Upper lobe of left lung (tissue), 6 donors: Measurements from ENCODE around the gene CLMN. TPM values are rescaled to one million over a fixed set of nuclear protein-coding genes. Genes with fewer than 3 reads are reported as not detected.

Experiments
- ATAC-seq, 2 donors: fragments of 200-7000 bp; cut with Tn5 transposase; one replicate each; pipeline ENCODE4 v1.9.1; 2022; ENCODE audit warnings: mild to moderate bottlenecking in 2 of 2, moderate library complexity in 2 of 2; ENCODE audit not compliant: low FRiP score in 2 of 2
- DNase-seq, 2 donors: peaks; one replicate each; pipeline ENCODE4 v3.0.0-alpha.2; 2019 to 2020
- H3K27ac ChIP-seq, 4 donors: fragments of 200-600 bp; sonication (generic); one replicate each; pipeline ENCODE4 v1.5.1; 2016 to 2019
- H3K27me3 ChIP-seq, 4 donors: fragments of 200-600 bp; sonication (generic); one replicate each; pipeline ENCODE4 v1.5.1; 2017 to 2019
- H3K36me3 ChIP-seq, 4 donors: fragments of 200-600 bp; sonication (generic); one replicate each; pipeline ENCODE4 v1.5.1; 2016 to 2019
- H3K4me1 ChIP-seq, 4 donors: fragments of 200-600 bp; sonication (generic); one replicate each; pipeline ENCODE4 v1.5.1; 2018 to 2019
- H3K4me3 ChIP-seq, 4 donors: fragments of 200-600 bp; sonication (generic); one replicate each; pipeline ENCODE4 v1.5.1; 2017 to 2019; ENCODE audit warnings: mild to moderate bottlenecking in 2 of 4, moderate library complexity in 1 of 4
- H3K9me3 ChIP-seq, 4 donors: fragments of 200-600 bp; sonication (generic); one replicate each; pipeline ENCODE4 v1.5.1; 2018 to 2019
- CTCF ChIP-seq, 6 experiments: fragments of 450-650 bp in 4 of 6; fragments of 200-600 bp in 2 of 6; sonication (generic) in 2 of 6; IDR thresholded peaks; one replicate each; pipeline ENCODE4 v1.5.1; 2016 to 2019; ENCODE audit warnings: antibody characterized with exemption in 6 of 6
- EP300 ChIP-seq, 4 donors: sonication (generic); formaldehyde crosslinking; IDR thresholded peaks; one replicate each; pipeline ENCODE4 v1.5.1; 2017; ENCODE audit warnings: antibody characterized with exemption in 4 of 4, control low read depth in 2 of 4
- POLR2A ChIP-seq, 4 donors: fragments of 450-650 bp; IDR thresholded peaks; one replicate each; pipeline ENCODE4 v1.5.1; 2016 to 2017; ENCODE audit warnings: antibody characterized with exemption in 4 of 4, mild to moderate bottlenecking in 2 of 4
- POLR2AphosphoS5 ChIP-seq, 2 donors: sonication (generic); formaldehyde crosslinking; IDR thresholded peaks; one replicate each; pipeline ENCODE4 v1.5.1; 2017; ENCODE audit warnings: antibody characterized with exemption in 2 of 2
- WGBS, 2 donors: methylation state at CpG; one replicate each; pipeline ENCODE4 v1.1.5; 2017 to 2018; 5-methylcytosine and 5-hydroxymethylcytosine counted together
- total RNA-seq, 6 donors: library from RNA; depleted of rRNA in 4 of 6; stranded (reverse); fragments of >200 nt in 4 of 6; gene quantifications; one replicate each; pipeline versions ENCODE4 v1.1.0 to v1.2.1, GENCODE V29; 2016 to 2021
- donor health status: DM: no; HTN: no; CAD: no; lungs with moderate emphysema.
- donor health status: DM: no; HTN: yes; CAD: no; lungs with severe emphysema.

CLMN gene
- total RNA-seq, 6 donors from 2014 or later: 9.7 to 35.5 (median 18.8) TPM

DNA sequence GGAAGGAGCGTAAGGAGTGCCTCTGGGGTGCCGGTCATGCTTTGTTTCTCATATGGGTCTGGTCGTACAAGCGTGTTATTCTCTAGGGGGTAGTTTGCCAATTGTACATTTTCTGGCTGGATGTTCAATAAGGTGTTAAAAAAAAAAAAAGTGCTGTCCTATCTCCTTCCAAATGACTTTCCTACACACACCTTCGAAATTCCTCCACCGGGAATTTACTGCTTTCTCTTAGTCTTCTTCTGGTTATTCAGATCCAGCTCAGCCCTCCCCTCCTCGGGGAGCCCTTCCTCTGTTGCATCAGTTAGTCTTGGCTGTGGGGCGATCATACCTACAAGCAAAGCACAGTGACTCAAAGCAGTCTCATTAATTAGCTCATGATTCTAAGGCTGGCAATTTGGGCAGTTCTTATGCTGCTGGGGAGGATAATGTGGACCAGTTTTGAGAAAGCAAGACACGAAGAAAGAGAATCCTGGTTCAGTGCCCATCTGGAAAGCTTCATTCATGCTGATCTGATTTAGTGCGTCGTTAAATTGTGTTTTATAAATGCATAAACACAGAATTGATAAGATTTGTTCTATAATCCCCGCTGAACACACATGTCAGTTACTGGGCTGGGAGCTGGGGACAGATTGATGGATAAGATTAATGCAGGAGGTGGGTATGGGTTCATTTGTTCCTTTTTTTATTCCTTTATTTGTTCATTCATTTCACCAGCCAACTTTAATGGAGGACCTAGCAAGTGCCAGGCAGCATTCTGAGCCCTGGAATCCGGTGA, 9.2 kb upstream of the CLMN start:
- no peaks in the 10 kb centered on the region for H3K27me3 ChIP-seq
- WGBS, 2 donors: 80 to 82% methylated on average over 13 of the region's 13 CpGs
- no peak for TF ChIP-seq CTCF (IDR thresholded peaks at IDR 0.05)
- TF ChIP-seq POLR2AphosphoS5 (IDR thresholded peaks at IDR 0.05): no peak
- no peak for TF ChIP-seq EP300 (IDR thresholded peaks at IDR 0.05)
- TF ChIP-seq POLR2A (IDR thresholded peaks at IDR 0.05): no peak
- ATAC-seq (no peak), DNase-seq (no peak)
- H3K36me3 ChIP-seq: no peaks in the 10 kb centered on the region
- H3K4me3 ChIP-seq: no peak overlapping the region
- no peaks in the 10 kb centered on the region for H3K9me3 ChIP-seq
- H3K4me1 ChIP-seq: no peaks in the 10 kb centered on the region
- H3K27ac ChIP-seq: no peak overlapping the region

DNA sequence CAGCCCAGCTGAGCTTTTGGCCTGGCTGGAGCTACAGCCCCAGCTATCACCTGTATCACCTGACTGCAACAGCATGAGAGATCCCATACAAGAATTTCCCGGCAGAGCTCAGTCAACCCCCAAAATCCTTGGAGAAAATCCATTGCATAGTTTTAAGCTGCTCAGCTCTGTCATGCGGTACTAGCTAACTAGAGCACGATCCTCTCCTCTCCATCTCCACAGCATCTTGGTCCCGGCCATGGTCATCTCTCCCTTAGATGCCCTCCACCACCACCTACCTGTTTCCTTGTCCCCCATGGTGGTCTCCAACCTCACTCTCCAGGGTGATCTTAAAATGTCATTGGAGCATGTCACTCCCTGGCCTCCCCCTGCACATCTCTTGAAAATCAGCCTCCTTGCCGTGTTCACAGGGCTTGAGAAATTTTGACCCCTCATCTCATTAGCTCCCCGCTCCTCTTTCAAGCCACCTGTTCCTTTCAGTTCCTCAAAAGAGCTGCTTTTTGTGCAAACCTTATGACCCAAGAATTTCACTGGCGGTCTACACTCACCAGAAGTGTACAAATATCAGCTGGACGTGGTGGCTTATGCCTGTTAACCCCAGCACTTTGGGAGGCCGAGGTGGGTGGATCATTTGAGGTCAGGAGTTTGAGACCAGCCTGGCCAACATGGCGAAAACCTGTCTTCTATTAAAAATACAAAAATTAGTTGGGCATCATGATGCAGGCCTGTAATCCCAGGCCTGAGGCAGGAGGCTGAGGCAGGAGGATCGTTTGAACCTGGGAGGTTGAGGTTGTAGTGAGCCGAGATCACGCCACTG, 8.1 kb upstream of the CLMN start:
- H3K4me3 ChIP-seq: no peak overlapping the region
- H3K36me3 ChIP-seq: no peaks in the 10 kb centered on the region
- ATAC-seq (no peak), DNase-seq (no peak)
- no peak overlapping the region for H3K27ac ChIP-seq
- no peaks in the 10 kb centered on the region for H3K27me3 ChIP-seq
- no peaks in the 10 kb centered on the region for H3K4me1 ChIP-seq
- TF ChIP-seq EP300 (IDR thresholded peaks at IDR 0.05) (no peak), POLR2AphosphoS5 (IDR thresholded peaks at IDR 0.05) (no peak), POLR2A (IDR thresholded peaks at IDR 0.05) (no peak), CTCF (IDR thresholded peaks at IDR 0.05) (no peak)
- no peaks in the 10 kb centered on the region for H3K9me3 ChIP-seq
- 84 to 85% methylated on average over 12 to 13 of the region's 13 CpGs for WGBS, 2 donors

- H3K4me3 ChIP-seq: no peak overlapping the region
- H3K36me3 ChIP-seq: no peaks in the 10 kb centered on the region
- TF ChIP-seq CTCF (IDR thresholded peaks at IDR 0.05): no peak
- TF ChIP-seq POLR2AphosphoS5 (IDR thresholded peaks at IDR 0.05): no peak
- TF ChIP-seq POLR2A (IDR thresholded peaks at IDR 0.05): no peak
- no peak for TF ChIP-seq EP300 (IDR thresholded peaks at IDR 0.05)
- WGBS, 2 donors: 88 to 94% methylated on average over 2 to 3 of the region's 3 CpGs
- H3K4me1 ChIP-seq: no peaks in the 10 kb centered on the region
- DNase-seq: no peak
- peak in 1 of 2 donors; percentile 30 for ATAC-seq
- no peaks in the 10 kb centered on the region for H3K27me3 ChIP-seq
- no peak overlapping the region for H3K27ac ChIP-seq
- no peaks in the 10 kb centered on the region for H3K9me3 ChIP-seq
Measured at GRCh38 chr14:95326987-95327386, 7.3 kb upstream of the CLMN start.

DNA sequence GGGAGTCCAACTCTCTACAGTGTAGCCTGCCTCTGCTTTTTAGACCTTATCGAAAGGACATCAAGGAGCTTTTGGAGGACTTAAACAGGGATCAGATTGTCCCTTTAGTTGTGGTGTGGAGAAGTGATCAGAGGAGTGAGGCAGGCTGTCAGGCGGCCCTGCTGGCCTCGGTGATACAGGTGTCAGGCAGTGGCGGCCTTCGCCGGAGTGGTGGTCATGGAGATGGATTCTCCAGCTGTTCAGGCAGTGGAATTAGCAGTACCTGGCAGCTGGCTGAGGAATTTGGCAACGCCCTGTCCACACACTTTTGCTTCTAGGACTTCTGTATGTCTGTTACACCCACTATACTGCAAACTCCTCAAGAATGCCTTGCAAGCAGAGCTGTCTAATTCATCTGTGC, 4.2 kb upstream of the CLMN start:
- Histone ChIP-seq H3K27ac (no peak overlapping the region), H3K27me3 (no peaks in the 10 kb centered on the region), H3K9me3 (no peaks in the 10 kb centered on the region), H3K4me3 (no peak overlapping the region), H3K36me3 (no peaks in the 10 kb centered on the region), H3K4me1 (peaks cover 4 to 12% (median 10%) of the 10 kb centered on the region in 4 donors)
- DNase-seq: no peak
- 80 to 87% methylated on average over 7 of the region's 7 CpGs for WGBS, 2 donors
- TF ChIP-seq EP300 (IDR thresholded peaks at IDR 0.05) (no peak), POLR2A (IDR thresholded peaks at IDR 0.05) (no peak), POLR2AphosphoS5 (IDR thresholded peaks at IDR 0.05) (no peak), CTCF (IDR thresholded peaks at IDR 0.05) (no peak)
- no peak for ATAC-seq
